ENCODE measurements around the gene SYNGR1.

GRCh38 chr22:39381930-39382329 lies 32.1 kb downstream of the SYNGR1 start:
- TF ChIP-seq POLR2A (IDR thresholded peaks at IDR 0.05; ENCODE audit: control extremely low read depth in 1 of 2, low read depth in 2 of 2, low read length in 2 of 2) (no peak), CTCF (IDR thresholded peaks at IDR 0.05; ENCODE audit: control extremely low read depth in 1 of 3, insufficient read depth in 1 of 3, low read depth in 1 of 3, low read length in 3 of 3) (no peak), EZH2 (IDR thresholded peaks at IDR 0.05; ENCODE audit: low read depth, low read length, severe bottlenecking) (no peak), USF2 (IDR thresholded peaks at IDR 0.05; ENCODE audit: low read length) (no peak), KDM1A (IDR thresholded peaks at IDR 0.05; ENCODE audit: borderline replicate concordance, low read length) (no peak), RAD21 (IDR thresholded peaks at IDR 0.05 in 1 of 2, conservative IDR thresholded peaks at IDR 0.05 in 1 of 2; ENCODE audit: low read depth in 2 of 2, low read length in 2 of 2) (no peak), MAFK (IDR thresholded peaks at IDR 0.05; ENCODE audit: low read depth, low read length) (no peak), FOSL1 (IDR thresholded peaks at IDR 0.05; ENCODE audit: insufficient read depth, low read depth, low read length) (no peak), CREB1 (IDR thresholded peaks at IDR 0.05) (no peak), POLR2AphosphoS5 (IDR thresholded peaks at IDR 0.05; ENCODE audit: low read depth, low read length) (no peak), CHD1 (IDR thresholded peaks at IDR 0.05; ENCODE audit: low read depth, low read length) (no peak), BRCA1 (IDR thresholded peaks at IDR 0.05; ENCODE audit: low read depth, low read length) (no peak), BCL11A (IDR thresholded peaks at IDR 0.05; ENCODE audit: low read depth in 2 of 2, low read length in 2 of 2) (no peak)
